Endodermal cell (in vitro differentiated cells): ENCODE data around the gene HES7. TPM values are rescaled to one million over a fixed set of nuclear protein-coding genes. Genes with fewer than 3 reads are reported as not detected.

Experiments
- DNase-seq: peaks from one replicate; pipeline ENCODE4 v3.0.0-alpha.2; 2017
- H3K27ac ChIP-seq: 2 replicates; pipeline ENCODE4 v1.5.1; 2013; ENCODE audit warnings: mild to moderate bottlenecking, low read depth, low read length, moderate library complexity
- H3K27me3 ChIP-seq: 2 replicates; pipeline ENCODE4 v1.6.1; 2013; ENCODE audit warnings: mild to moderate bottlenecking, low read length, moderate library complexity; ENCODE audit not compliant: insufficient read depth, control insufficient read depth, poor library complexity, severe bottlenecking
- H3K36me3 ChIP-seq: 2 replicates; pipeline ENCODE4 v1.7.0; 2013; ENCODE audit warnings: mild to moderate bottlenecking, low read length, moderate library complexity; ENCODE audit not compliant: control insufficient read depth, insufficient read depth
- H3K4me1 ChIP-seq: one replicate; pipeline ENCODE4 v1.7.0; 2013; ENCODE audit warnings: low read length; ENCODE audit not compliant: control insufficient read depth, insufficient read depth
- H3K4me3 ChIP-seq: 2 replicates; pipeline ENCODE4 v1.5.1; 2013; ENCODE audit warnings: mild to moderate bottlenecking, low read length, moderate library complexity
- H3K9ac ChIP-seq: 2 replicates; pipeline ENCODE4 v1.6.1; 2013; ENCODE audit warnings: mild to moderate bottlenecking, low read length, moderate library complexity; ENCODE audit not compliant: poor library complexity, severe bottlenecking; ENCODE audit errors: extremely low read depth
- H3K9me3 ChIP-seq: 2 replicates; pipeline ENCODE4 v1.6.1; 2013; ENCODE audit warnings: mild to moderate bottlenecking, low read length, moderate library complexity; ENCODE audit not compliant: control insufficient read depth
- H3K27ac Mint-ChIP-seq: 2 replicates; pipeline ENCODE4 v1.8.0; 2020; ENCODE audit warnings: mixed read lengths
- H3K27me3 Mint-ChIP-seq: 2 replicates; pipeline ENCODE4 v1.8.0; 2021; ENCODE audit warnings: mild to moderate bottlenecking, mixed read lengths; ENCODE audit not compliant: insufficient read depth
- H3K36me3 Mint-ChIP-seq: 2 replicates; pipeline ENCODE4 v1.8.0; 2020; ENCODE audit warnings: low read depth, mixed read lengths
- H3K4me1 Mint-ChIP-seq: 2 replicates; pipeline ENCODE4 v1.8.0; 2020; ENCODE audit warnings: mixed read lengths
- H3K4me3 Mint-ChIP-seq: 2 replicates; pipeline ENCODE4 v1.8.0; 2020; ENCODE audit warnings: mild to moderate bottlenecking, moderate library complexity, mixed read lengths
- H3K9me3 Mint-ChIP-seq: 2 replicates; pipeline ENCODE4 v1.8.0; 2020; ENCODE audit warnings: mild to moderate bottlenecking, mixed read lengths
- WGBS, 2 experiments: methylation state at CpG; one replicate each; pipeline versions ENCODE4 v1.1.5 to v1.1.7; 2013; ENCODE audit warnings: missing lambda C conversion rate in 2 of 2, mixed read lengths in 1 of 2; ENCODE audit not compliant: insufficient coverage in 1 of 2, insufficient read length in 1 of 2; 5-methylcytosine and 5-hydroxymethylcytosine counted together
- total RNA-seq, 2 donors: library from RNA; stranded (reverse); fragmentation: NEBNext Ultra II Directional in 1 of 2; extraction: Animal tissue kit (Norgen Biotek cat#: 25700) in 1 of 2; gene quantifications; 2 replicates in 1 of 2; 3 replicates in 1 of 2; pipeline ENCODE4 v1.2.1, GENCODE V29; 2021
- TF ChIP-seq, protein P1 (sequence below): fragments of 200-600 bp; sonication (generic); conservative IDR thresholded peaks from 2 replicates; pipeline ENCODE4 v1.5.0; 2021; ENCODE audit warnings: antibody characterized with exemption, mild to moderate bottlenecking

HES7 gene
- total RNA-seq, 2 donors from 2014 or later, result 0.40 to 2.2 TPM

DNA sequence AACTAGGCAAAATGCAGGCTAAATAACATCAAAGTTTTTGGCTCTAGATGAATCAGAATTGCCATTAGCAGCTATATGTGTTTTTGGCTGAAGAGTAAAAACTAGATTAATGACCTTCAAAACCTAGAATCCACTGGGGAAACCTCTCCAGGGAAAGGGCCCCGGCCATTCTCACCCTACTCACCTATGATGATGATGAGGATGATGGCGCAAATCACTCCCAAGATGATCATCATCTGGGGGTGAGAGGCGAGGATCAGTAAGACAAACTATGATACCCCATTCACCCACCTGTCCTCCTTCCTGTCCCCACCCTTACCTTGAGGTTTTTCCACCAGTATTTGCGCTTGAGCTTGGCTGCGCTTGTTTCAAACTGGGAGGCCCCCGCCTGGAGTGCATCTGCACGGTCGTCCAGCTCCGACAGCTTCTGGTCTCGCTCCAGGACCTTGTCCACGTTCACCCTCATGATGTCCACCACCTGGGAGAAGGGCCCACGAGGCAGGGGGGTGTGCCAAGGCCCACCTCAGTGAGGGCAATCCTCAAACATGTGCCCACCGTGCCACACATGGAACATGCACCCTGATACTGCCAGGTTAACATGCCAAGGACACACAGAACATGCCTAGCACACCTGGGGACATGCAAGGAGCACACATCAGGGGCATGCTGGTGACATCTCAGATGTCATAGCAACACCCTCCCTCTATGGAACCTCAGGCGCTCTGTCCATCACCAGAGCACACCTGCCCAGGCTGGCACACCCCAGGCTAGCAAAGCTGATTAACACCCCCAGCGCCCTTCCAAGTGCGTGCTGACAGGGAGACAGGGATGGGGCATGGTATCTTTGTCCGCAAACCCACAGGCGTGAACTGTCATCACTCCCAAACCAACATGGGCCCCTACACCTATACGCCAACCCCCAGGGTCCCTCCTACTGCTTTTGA, 37.7 kb upstream of the HES7 start:
- H3K9me3 Mint-ChIP-seq, result no peaks in the 10 kb centered on the region
- H3K27ac Mint-ChIP-seq, result peak overlapping the region; percentile 64
- peaks cover 36% of the 10 kb centered on the region for H3K4me1 Mint-ChIP-seq
- H3K36me3 Mint-ChIP-seq, result peaks cover 31% of the 10 kb centered on the region
- H3K27me3 Mint-ChIP-seq, result no peaks in the 10 kb centered on the region
- H3K4me3 ChIP-seq, result peak overlapping the region; percentile 93
- H3K36me3 ChIP-seq, result peaks cover 27% of the 10 kb centered on the region
- TF ChIP-seq, protein P1, sequence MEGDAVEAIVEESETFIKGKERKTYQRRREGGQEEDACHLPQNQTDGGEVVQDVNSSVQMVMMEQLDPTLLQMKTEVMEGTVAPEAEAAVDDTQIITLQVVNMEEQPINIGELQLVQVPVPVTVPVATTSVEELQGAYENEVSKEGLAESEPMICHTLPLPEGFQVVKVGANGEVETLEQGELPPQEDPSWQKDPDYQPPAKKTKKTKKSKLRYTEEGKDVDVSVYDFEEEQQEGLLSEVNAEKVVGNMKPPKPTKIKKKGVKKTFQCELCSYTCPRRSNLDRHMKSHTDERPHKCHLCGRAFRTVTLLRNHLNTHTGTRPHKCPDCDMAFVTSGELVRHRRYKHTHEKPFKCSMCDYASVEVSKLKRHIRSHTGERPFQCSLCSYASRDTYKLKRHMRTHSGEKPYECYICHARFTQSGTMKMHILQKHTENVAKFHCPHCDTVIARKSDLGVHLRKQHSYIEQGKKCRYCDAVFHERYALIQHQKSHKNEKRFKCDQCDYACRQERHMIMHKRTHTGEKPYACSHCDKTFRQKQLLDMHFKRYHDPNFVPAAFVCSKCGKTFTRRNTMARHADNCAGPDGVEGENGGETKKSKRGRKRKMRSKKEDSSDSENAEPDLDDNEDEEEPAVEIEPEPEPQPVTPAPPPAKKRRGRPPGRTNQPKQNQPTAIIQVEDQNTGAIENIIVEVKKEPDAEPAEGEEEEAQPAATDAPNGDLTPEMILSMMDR, result peak; percentile 10
- peaks cover 15% of the 10 kb centered on the region for H3K4me1 ChIP-seq
- DNase-seq, result no peak
- H3K27ac ChIP-seq, result no peak overlapping the region
- peak overlapping the region; percentile 81 for H3K9ac ChIP-seq
- no peaks in the 10 kb centered on the region for H3K9me3 ChIP-seq
- peak overlapping the region; percentile 77 for H3K4me3 Mint-ChIP-seq
- WGBS, 2 experiments, result 85 to 91% methylated on average over 10 to 18 of the region's 19 CpGs
- no peaks in the 10 kb centered on the region for H3K27me3 ChIP-seq

DNA sequence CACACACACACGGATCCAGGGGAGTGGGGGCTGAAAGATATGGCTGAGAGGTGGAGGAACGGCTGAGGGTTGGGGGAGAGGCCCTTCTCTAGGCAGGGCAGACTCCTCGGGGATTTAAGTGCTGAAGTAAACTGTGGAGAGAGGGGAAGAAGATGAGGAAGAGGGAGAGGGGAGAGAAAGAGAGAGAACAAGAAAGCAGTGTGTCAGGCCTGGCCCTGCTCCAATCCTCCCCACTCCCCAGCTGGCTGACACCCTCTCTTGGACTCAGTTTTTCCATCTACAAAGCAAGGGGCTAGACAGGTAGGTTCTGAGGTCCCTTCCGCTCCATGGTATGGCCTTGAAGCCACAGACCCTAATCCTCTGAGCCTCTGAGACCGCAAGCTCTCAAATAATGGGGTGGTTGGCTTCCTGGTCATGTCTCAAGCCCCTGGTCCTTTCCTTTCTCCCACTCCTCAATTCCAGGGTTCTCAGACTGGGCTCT, 36.9 kb upstream of the HES7 start:
- TF ChIP-seq, protein P1, result no peak
- H3K36me3 ChIP-seq, result peaks cover 27% of the 10 kb centered on the region
- Mint-ChIP-seq H3K27ac (no peak overlapping the region), H3K27me3 (no peaks in the 10 kb centered on the region), H3K36me3 (peaks cover 31% of the 10 kb centered on the region), H3K4me1 (peaks cover 34% of the 10 kb centered on the region), H3K4me3 (peak overlapping the region; percentile 77), H3K9me3 (no peaks in the 10 kb centered on the region)
- no peak overlapping the region for H3K9ac ChIP-seq
- peak; percentile 35 for DNase-seq
- no peaks in the 10 kb centered on the region for H3K9me3 ChIP-seq
- 63 to 83% methylated on average over 2 to 5 of the region's 5 CpGs for WGBS, 2 experiments
- no peak overlapping the region for H3K27ac ChIP-seq
- peaks cover 17% of the 10 kb centered on the region for H3K4me1 ChIP-seq
- peak overlapping the region; percentile 93 for H3K4me3 ChIP-seq
- no peaks in the 10 kb centered on the region for H3K27me3 ChIP-seq

DNA sequence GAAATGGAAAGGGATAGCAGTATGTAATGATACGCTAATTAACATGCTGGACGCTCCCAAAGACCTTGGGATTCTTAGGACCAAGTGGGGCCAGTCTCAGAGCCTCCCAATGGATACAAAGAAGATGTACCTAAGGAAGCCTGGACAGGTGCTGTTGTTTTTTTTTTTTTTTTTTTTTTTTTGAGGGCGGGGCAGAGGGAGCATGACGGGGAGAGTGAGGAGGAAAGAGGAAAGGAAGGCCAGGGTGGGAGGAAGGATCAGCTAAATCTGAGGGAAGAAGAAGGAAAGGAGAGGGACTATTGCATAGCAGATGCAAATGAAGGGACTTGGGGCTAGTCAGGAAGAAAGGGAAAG, 36.3 kb upstream of the HES7 start:
- WGBS, 2 experiments, result 84 to 100% methylated on average over 2 to 4 of the region's 4 CpGs
- Histone ChIP-seq H3K9me3 (no peaks in the 10 kb centered on the region), H3K4me3 (no peak overlapping the region), H3K4me1 (peaks cover 21% of the 10 kb centered on the region), H3K27me3 (no peaks in the 10 kb centered on the region), H3K9ac (no peak overlapping the region), H3K36me3 (peaks cover 27% of the 10 kb centered on the region), H3K27ac (no peak overlapping the region)
- TF ChIP-seq, protein P1, result no peak
- Mint-ChIP-seq H3K4me3 (peak overlapping the region; percentile 77), H3K36me3 (peaks cover 31% of the 10 kb centered on the region), H3K27me3 (no peaks in the 10 kb centered on the region), H3K4me1 (peaks cover 34% of the 10 kb centered on the region), H3K27ac (no peak overlapping the region), H3K9me3 (no peaks in the 10 kb centered on the region)
- DNase-seq, result peak; percentile 36
